IMR-90 (cell line): ENCODE results near the gene JAKMIP2. TPM values are rescaled to one million over a fixed set of nuclear protein-coding genes. Genes with fewer than 3 reads are reported as not detected.

Experiments used
- ATAC-seq: fragments of 200-7000 bp; cut with Tn5 transposase; 2 replicates; pipeline ENCODE4 v1.9.1; 2020; ENCODE audit warnings: low read depth, mild to moderate bottlenecking, moderate library complexity
- BruUV-seq: library from RNA; stranded (reverse); fragments of 400-500 nt; replicated peaks from 2 replicates; lab custom pipeline; 2021; lab: Mats Ljungman, UMichigan
- CTCF ChIA-PET: fragments of 300-600 bp; formaldehyde crosslinking; extraction: SDS; loops from one replicate; lab custom pipeline; 2021; ENCODE audit warnings: antibody characterized with exemption; lab: Yijun Ruan, JAX
- POLR2A ChIA-PET: fragments of 300-600 bp; sonication (Branson Sonifier 250); formaldehyde crosslinking; loops from one replicate; lab custom pipeline; 2022; ENCODE audit warnings: antibody characterized with exemption; ENCODE audit not compliant: unreplicated experiment; lab: Charles Lee
- DNase-seq: peaks from one replicate; pipeline ENCODE4 v3.0.0; 2013
- H2AFZ ChIP-seq: replicated peaks from 2 replicates; pipeline ENCODE3; 2013; ENCODE audit warnings: low read length, mild to moderate bottlenecking; ENCODE audit not compliant: poor library complexity
- H2AK5ac ChIP-seq: 2 replicates; pipeline ENCODE4 v1.6.1; 2013; ENCODE audit warnings: low read depth, low read length, inconsistent platforms
- H2AK9ac ChIP-seq: replicated peaks from 2 replicates; pipeline ENCODE3; 2013; ENCODE audit warnings: mild to moderate bottlenecking, low read depth, low read length, moderate library complexity; ENCODE audit not compliant: poor library complexity
- H2BK120ac ChIP-seq: 2 replicates; pipeline ENCODE4 v1.6.1; 2013; ENCODE audit warnings: low read depth, low read length, inconsistent platforms
- H2BK15ac ChIP-seq: 3 replicates; pipeline ENCODE4 v1.6.1; 2013; ENCODE audit warnings: low read depth, low read length, inconsistent platforms
- H2BK20ac ChIP-seq: 2 replicates; pipeline ENCODE4 v1.6.1; 2013; ENCODE audit warnings: low read depth, mild to moderate bottlenecking, inconsistent platforms, low read length, moderate library complexity
- H2BK5ac ChIP-seq: 2 replicates; pipeline ENCODE4 v1.6.1; 2013; ENCODE audit warnings: mild to moderate bottlenecking, low read depth, low read length, inconsistent platforms; ENCODE audit not compliant: poor library complexity, severe bottlenecking
- H3K14ac ChIP-seq: replicated peaks from 2 replicates; pipeline ENCODE4 v1.6.1; 2013; ENCODE audit warnings: low read depth, low read length, inconsistent platforms
- H3K18ac ChIP-seq: 2 replicates; pipeline ENCODE4 v1.6.1; 2013; ENCODE audit warnings: low read depth, low read length, control low read depth
- H3K23ac ChIP-seq: 2 replicates; pipeline ENCODE4 v1.6.1; 2013; ENCODE audit warnings: low read depth, low read length, inconsistent platforms
- H3K27ac ChIP-seq: 2 replicates; pipeline ENCODE4 v1.5.1; 2013; ENCODE audit warnings: mild to moderate bottlenecking, control low read depth, low read length; ENCODE audit not compliant: insufficient read depth
- H3K27me3 ChIP-seq: 2 replicates; pipeline ENCODE4 v1.6.1; 2013; ENCODE audit warnings: low read length; ENCODE audit not compliant: control insufficient read depth, insufficient read depth
- H3K36me3 ChIP-seq: 2 replicates; pipeline ENCODE4 v1.6.1; 2013; ENCODE audit warnings: low read length, mixed read lengths; ENCODE audit not compliant: control insufficient read depth, insufficient read depth
- H3K4ac ChIP-seq: 2 replicates; pipeline ENCODE4 v1.6.1; 2013; ENCODE audit warnings: low read depth, low read length, inconsistent platforms
- H3K4me1 ChIP-seq: 2 replicates; pipeline ENCODE4 v1.6.1; 2013; ENCODE audit warnings: low read length, mixed read lengths; ENCODE audit not compliant: control insufficient read depth, insufficient read depth
- H3K4me2 ChIP-seq: 2 replicates; pipeline ENCODE4 v1.6.1; 2013; ENCODE audit warnings: low read depth, mild to moderate bottlenecking, control low read depth, low read length, moderate library complexity
- H3K4me3 ChIP-seq: 2 replicates; pipeline ENCODE4 v1.5.1; 2013; ENCODE audit warnings: low read depth, mild to moderate bottlenecking, control low read depth, low read length, moderate library complexity; ENCODE audit not compliant: insufficient read depth
- H3K56ac ChIP-seq: 2 replicates; pipeline ENCODE4 v1.6.1; 2013; ENCODE audit warnings: low read length, inconsistent platforms; ENCODE audit not compliant: insufficient read depth; ENCODE audit errors: extremely low read depth
- H3K79me1 ChIP-seq, 2 experiments: 2 replicates each; pipeline ENCODE4 v1.6.1; 2013; ENCODE audit warnings: low read length in 2 of 2, inconsistent platforms in 1 of 2, low read depth in 1 of 2
- H3K9ac ChIP-seq: 2 replicates; pipeline ENCODE4 v1.6.1; 2013; ENCODE audit warnings: low read depth, low read length, control low read depth
- H3K9me1 ChIP-seq: 2 replicates; pipeline ENCODE4 v1.6.1; 2013; ENCODE audit warnings: low read length, inconsistent platforms; ENCODE audit not compliant: insufficient read depth
- H3K9me3 ChIP-seq: 2 replicates; pipeline ENCODE4 v1.6.1; 2013; ENCODE audit warnings: low read length; ENCODE audit not compliant: control insufficient read depth, insufficient read depth
- H4K20me1 ChIP-seq: 2 replicates; pipeline ENCODE4 v1.6.1; 2013; ENCODE audit warnings: low read length, inconsistent platforms; ENCODE audit not compliant: insufficient read depth
- H4K5ac ChIP-seq: 2 replicates; pipeline ENCODE4 v1.6.1; 2013; ENCODE audit warnings: mild to moderate bottlenecking, low read depth, low read length, control low read depth
- H4K8ac ChIP-seq, 2 experiments: 2 replicates each; pipeline ENCODE4 v1.6.1; 2013; ENCODE audit warnings: low read depth in 2 of 2, low read length in 2 of 2, control low read depth in 1 of 2, inconsistent platforms in 1 of 2
- H4K91ac ChIP-seq: 2 replicates; pipeline ENCODE4 v1.6.1; 2013; ENCODE audit warnings: low read depth, low read length, inconsistent platforms; ENCODE audit not compliant: insufficient read depth
- MXI1 ChIP-seq: IDR thresholded peaks from 2 replicates; pipeline ENCODE4 v1.6.1; 2012; ENCODE audit warnings: low read depth, mild to moderate bottlenecking, low read length, moderate library complexity, borderline replicate concordance
- POLR2A ChIP-seq: IDR thresholded peaks from 2 replicates; pipeline ENCODE4 v1.6.1; 2012; ENCODE audit warnings: mild to moderate bottlenecking, low read depth, low read length
- WGBS, 2 experiments: methylation state at CpG; one replicate each; pipeline versions ENCODE4 v1.1.5 to v1.1.7; 2013; ENCODE audit warnings: missing lambda C conversion rate in 2 of 2; ENCODE audit not compliant: insufficient read length in 1 of 2; ENCODE audit errors: extremely low coverage in 2 of 2; 5-methylcytosine and 5-hydroxymethylcytosine counted together
- dilution Hi-C: fragments of 300-500 bp; cut with HindIII; formaldehyde crosslinking; loops from one replicate; pipeline ENCODE4 v1.14.3; 2018; ENCODE audit warnings: low sequenced_read_pairs; ENCODE audit not compliant: unreplicated experiment
- in situ Hi-C: fragments of 300-500 bp; cut with MboI; formaldehyde crosslinking; loops from 3 replicates; pipeline ENCODE4 v1.14.3; 2019; ENCODE audit warnings: low sequenced_read_pairs, inconsistent platforms, mixed read lengths
- intact Hi-C: fragments of 100-400 bp; cut with micrococcal nuclease; formaldehyde crosslinking; loops from 2 replicates; pipeline ENCODE4 v1.10.0; 2022
- polyA plus RNA-seq, 3 experiments: library from polyadenylated mRNA; depleted of rRNA; stranded (reverse); fragments of >200 nt; gene quantifications; 2 replicates each; pipeline ENCODE4 v1.2.3, GENCODE V29; 2012; ENCODE audit warnings: low replicate concordance in 1 of 3
- total RNA-seq: library from RNA; depleted of rRNA; stranded (reverse); fragments of >200 nt; gene quantifications from 2 replicates; pipeline ENCODE4 v1.2.3, GENCODE V29; 2012; rRNA removed

The JAKMIP2 gene
- total and polyA plus RNA-seq, 2 of the 4 experiments (the other 2 are of a cell fraction), result under 0.01 TPM; not detected in 1

- H3K27ac ChIP-seq, result no peak overlapping the region
These were observed 244.3 kb downstream of the JAKMIP2 start for GRCh38 chr5:147538236-147538635.

More at GRCh38 chr5:147538236-147538635, 244.3 kb downstream of the JAKMIP2 start:
- Histone ChIP-seq H3K4me1 (peaks cover 4% of the 10 kb centered on the region), H2AFZ (no peak overlapping the region), H3K27me3 (no peaks in the 10 kb centered on the region), H2AK9ac (no peak overlapping the region), H3K23ac (no peak overlapping the region), H3K9me1 (no peaks in the 10 kb centered on the region; the same call in 1 of the 2 replicates), H3K9me3 (no peaks in the 10 kb centered on the region), H3K56ac (no peak overlapping the region), H2AK5ac (peak overlapping the region; percentile 42), H3K14ac (peak overlapping the region; percentile 23; the same call in 1 of the 2 replicates), H3K36me3 (no peaks in the 10 kb centered on the region), H4K5ac (peak overlapping the region; percentile 42; the same call in 1 of the 2 replicates), H3K4me2 (no peak overlapping the region), H3K9ac (no peak overlapping the region), H3K79me1 (no peaks in the 10 kb centered on the region), H2BK20ac (peak overlapping the region; percentile 60), H4K20me1 (no peaks in the 10 kb centered on the region), H3K18ac (peak overlapping the region; percentile 65; the same call in 1 of the 2 replicates), H3K4ac (peak overlapping the region; percentile 17; the same call in 1 of the 2 replicates), H2BK15ac (peak overlapping the region; percentile 69; the same call in 2 of the 3 replicates), H4K91ac (peak overlapping the region; percentile 26), H2BK5ac (no peak overlapping the region), H3K4me3 (no peak overlapping the region), H2BK120ac (peak overlapping the region; percentile 81), H4K8ac (peak overlapping the region in 1 of 2 experiments; percentile 2; a peak in 1 of 4 replicates)
- TF ChIP-seq POLR2A (no peak), MXI1 (no peak)
- ChIA-PET CTCF (interaction anchor here (0.6 to 1.0 kb wide), 3 partner anchors 14 to 80 kb away, joined by 3 to 4 read pairs (median 3); no protein-coding TSS in a partner anchor), POLR2A (no interaction called here)
- ATAC-seq (no peak), DNase-seq (no peak)
- intact Hi-C loops, result no loop called here
- dilution Hi-C loops, result no loop called here
- in situ Hi-C loops, result no loop called here
- 100% methylated on average over 1 of the region's 1 CpG; no CpG with 5 or more reads in 1 of the 2 experiments for WGBS, 2 experiments
- BruUV-seq, result no TSS peak

Other genes starting within 250 kb of the JAKMIP2 start
- not detected in 2 replicates for gene SPINK1, start 48.9 kb upstream of the JAKMIP2 start, total RNA-seq
- not detected in 2 replicates for gene SPINK1, start 48.9 kb upstream of the JAKMIP2 start, polyA plus RNA-seq (2012; rRNA removed)
- gene SCGB3A2, start 96.0 kb upstream of the JAKMIP2 start, total RNA-seq, result not detected in 2 replicates
- not detected in 2 replicates for gene SCGB3A2, start 96.0 kb upstream of the JAKMIP2 start, polyA plus RNA-seq (2012; rRNA removed)
- not detected in 2 replicates for gene C5orf46, start 123.8 kb upstream of the JAKMIP2 start, total RNA-seq
- 0.98 and 1.3 TPM in 2 replicates for gene C5orf46, start 123.8 kb upstream of the JAKMIP2 start, polyA plus RNA-seq (2012; rRNA removed)